Measurements from ENCODE around the gene TST.

TST gene

DNA sequence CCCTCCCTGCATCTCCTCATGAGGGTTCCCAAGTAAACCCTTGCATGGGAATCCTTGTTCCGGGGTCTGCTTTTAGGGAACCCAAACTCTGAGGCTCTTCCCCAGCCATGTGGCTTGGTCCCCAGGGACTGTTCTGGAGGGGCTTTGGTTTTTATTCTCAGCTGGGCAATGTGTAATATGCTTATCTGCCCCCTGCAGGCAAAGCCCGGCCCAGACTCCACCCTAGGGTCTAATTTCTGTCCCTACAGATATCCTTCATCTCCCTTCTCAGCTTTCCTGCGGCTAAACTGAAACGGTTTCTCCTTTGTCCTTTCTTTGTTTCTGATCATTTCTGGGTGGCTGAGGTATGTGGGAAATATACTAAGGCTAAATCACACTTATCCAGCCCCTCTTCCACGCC is 37.1 kb downstream of the TST start:
- no peak for DNase-seq (ENCODE audit: low read depth)

DNA sequence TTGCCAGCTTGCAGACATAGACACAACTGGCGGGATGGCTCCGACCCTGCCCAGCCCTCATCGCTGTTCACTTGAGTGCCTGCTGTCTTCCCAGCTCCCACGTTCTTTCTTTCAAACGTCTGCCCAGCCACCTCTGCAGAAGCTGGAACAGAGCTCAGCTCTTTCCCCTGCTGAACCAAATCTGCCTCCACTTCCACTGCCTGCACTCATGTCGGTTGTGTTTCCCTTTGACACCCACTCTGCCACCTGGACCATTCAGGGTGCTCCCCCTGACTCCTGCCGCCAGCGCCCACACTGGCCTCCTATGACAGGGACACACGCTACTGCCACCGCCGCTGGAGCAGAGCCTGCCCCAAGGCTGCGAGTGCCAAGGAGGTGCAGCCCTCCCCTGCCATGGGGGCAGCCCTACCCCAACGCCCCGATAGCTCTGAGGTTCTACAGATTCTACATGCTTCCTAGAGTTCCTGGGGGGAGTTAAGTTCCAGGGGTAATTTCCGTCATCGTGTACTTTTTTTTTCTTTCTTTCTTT is 37.9 kb downstream of the TST start:
- DNase-seq (ENCODE audit: low read depth) = no peak

DNA sequence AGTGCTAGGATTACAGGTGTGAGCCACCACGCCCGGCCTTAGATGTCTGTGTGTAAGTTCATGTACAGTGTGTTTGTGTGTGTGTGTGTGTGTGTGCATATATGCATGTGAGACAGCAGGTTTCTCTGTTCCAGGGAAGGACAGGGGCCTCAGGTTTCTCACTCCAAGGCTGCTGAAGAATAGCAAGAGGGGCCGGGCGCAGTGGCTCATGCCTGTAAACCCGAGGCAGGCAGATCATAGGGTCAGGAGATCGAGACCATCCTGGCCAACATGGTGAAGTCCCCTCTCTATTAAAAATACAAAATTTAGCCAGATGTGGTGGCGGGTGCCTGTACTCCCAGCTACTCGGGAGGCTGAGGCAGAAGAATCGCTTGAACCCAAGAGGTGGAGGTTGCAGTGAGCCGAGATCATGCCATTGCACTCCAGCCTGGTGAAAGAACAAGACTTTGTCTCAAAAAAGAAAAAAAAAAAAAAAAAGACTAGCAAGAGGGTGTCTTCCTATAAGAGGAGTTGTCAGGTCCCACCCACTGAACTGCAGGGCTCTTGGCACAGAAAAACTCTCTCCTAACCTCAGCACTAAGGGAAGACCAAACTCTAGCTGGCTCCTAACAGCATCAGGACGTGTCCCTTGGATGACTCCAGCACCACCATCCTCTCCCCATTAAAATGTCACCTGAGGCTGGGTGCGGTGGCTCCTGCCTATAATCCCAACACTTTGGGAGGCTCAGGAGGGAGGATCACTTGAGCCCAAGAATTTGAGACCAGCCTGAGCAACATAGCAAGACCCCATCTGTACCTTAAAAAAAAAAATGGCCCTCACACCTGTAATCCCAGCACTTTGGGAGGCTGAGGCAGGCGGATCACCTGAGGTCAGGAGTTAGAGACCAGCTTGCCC is 40.0 kb downstream of the TST start:
- DNase-seq (ENCODE audit: low read depth) = no peak

DNA sequence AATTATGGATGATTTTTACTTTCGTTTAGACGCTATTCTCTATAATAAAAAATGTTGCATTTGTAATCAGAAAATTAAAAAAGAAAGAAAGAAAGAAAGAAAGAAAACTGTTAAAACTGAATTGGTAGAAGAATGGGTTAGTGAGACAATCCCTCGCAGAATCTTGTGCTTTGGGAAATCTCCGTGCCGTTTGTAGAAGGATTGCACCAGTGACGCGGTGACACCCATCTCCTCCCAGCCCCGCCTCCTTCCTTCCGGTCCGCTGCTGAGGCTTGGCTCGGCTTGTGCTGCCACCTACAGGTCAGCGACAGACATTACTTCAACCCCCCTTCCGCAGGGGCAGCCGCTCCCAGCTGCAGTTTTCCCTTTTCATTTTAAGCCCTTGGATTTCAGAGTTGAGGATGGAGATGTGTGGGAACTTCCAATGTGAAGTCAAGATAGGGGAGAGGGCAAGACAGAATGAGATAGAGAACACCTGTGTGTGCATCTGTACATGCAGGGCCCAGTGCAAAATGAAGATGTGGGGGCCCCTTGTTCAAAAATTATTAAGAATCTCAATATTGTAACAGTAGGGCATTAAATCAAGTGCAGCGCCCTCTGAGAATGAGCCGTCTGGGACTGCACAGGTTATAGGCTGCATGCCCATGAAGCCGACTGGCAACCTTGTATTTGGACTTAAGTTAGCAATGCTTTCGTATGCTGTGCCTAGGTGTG is 41.1 kb downstream of the TST start:
- DNase-seq (ENCODE audit: low read depth) = peak; percentile 86

DNA sequence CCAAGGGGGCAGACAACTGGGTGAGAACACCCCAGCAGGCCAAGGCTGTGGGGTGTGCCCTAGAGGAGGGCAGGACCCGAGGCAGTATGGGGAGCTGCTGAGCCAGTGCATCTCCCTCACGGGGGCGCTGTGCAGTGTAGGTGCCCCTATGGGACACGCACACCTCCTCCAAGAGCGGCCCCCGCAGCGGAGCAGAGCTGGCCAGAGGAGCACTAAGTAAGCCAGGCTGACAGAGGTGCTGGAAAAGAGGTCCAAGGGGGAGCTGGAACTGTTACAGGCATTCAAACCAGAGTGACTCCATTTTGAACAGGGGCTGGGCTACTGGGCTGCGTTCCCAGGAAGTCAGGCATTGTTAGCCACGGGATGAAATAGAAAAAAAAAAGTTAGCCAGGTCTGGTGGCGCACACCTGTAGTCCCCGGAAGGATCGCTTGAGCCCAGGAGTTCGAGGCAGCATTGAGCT is 41.8 kb downstream of the TST start:
- peak; percentile 69 for DNase-seq (ENCODE audit: low read depth)

DNA sequence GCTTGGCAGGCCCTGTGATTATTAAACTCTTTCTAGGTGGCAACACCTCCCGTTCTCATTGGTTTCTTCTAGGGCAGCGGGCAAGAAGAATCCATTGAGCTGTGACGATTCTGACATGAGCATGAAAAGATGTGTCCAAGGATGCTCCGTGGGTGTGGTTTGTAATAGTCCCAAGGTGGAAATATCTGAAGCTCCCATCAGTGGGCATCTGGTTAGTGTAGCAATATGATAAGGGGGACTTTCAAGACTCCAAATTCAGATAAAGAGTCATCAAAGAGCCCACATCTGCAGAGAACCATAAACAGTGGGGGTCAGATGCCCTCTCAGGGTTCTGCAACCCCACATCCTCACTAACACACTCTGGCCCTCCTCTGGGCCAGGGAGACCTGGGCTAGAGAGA is 42.6 kb downstream of the TST start:
- no peak for DNase-seq (ENCODE audit: low read depth)

DNA sequence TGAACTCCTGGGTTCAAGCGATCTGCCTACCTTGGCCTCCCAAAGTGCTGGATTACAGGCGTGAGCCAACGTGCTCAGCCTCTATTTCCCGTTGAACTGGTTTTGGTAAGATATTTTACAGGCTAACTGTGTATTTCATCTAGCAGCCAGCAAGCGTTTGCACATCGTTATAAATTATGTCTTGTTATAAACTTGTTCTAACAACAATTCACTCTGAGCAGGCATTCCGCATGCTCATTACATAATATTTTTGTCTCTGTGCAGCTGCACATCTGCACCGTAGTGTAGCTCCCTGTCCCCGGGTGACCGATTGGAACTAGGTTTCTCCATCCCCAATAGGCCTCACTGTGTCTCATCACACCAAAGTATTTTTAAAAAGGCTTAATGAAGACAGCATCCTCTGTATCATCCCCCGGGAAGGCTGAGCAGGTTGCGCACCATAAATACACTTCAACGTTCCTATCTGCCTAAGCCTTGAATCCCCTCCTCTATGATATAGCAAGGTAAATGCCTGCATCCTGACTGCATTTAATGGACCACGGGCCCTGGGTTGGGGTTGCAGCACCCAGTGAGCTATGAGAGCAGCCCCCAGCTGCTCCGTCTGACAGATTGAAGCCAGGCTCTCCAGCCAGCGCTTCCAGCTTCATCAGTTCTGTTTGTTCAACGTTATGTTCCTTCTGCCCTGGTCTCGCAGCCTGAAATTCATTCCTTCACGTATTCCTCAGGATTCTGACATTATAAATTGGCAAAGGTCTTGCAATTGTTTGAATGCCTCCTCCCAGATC is 47.7 kb downstream of the TST start:
- no peak for DNase-seq (ENCODE audit: low read depth)

DNA sequence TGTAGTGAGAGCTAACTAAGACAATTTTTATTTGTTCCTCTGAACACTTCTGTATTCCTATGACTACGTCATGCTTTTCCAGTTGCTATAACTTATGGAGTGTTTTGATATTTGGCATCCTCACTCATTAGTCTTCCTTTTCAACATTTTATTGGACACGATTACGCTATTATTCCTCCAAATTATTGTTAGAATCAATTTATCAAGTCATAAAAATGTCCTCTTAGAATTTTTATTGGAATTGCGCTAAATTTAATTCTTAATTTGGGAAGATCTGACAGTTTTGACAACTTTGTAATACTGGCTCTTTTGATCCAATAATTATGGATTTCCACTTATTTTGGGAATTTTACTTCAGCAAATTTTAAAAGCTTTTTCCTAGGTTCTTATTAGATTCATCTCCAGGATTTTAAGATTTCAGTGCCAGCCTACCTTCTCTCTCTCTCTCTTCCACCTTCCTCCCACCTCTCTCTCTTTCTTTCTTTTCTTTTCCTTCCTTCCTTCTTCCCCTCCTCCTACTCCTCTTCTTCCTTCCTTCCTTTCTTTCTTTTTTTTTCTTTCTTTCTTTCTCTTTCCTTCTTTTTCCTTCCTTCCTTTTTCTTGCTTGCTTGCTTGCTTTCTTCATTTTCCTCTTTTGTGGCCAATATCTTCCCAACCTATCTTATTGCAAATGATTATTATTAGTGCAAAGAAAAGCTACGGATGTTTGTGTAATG is 50.8 kb downstream of the TST start:
- no peak for DNase-seq (ENCODE audit: low read depth)

DNA sequence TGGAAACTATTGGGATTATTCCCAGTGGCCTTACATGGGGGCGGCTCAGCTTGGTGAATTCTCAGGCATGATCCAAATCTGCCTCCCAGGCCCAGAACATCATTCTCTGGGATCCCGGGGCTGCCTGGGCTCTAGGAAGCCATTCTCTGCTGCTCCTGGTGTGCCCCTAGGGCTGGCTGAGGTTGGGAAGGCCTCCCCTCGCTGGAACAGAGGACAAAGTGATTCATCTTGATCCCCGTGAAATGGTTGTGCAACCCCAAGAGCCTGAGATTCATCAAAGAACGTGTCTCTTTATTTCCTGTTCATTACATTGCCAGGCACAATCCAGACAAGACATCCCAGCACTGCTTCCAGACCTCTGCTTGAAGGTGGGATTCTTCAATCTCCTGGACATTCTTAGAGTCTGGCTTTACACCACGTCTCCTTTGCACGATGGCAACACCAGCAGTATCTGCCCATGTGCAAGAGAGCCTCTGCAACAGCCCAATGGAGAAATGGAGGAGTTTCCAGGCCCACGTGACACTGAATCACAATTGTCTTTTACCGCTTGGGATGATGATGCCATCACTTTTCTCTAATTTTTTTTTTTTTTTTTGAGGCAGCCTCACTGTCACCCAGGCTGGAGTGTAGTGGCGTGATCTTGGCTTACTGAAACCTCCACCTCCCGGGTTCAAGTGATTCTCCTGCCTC is 52.3 kb downstream of the TST start:
- no peak for DNase-seq (ENCODE audit: low read depth)

DNA sequence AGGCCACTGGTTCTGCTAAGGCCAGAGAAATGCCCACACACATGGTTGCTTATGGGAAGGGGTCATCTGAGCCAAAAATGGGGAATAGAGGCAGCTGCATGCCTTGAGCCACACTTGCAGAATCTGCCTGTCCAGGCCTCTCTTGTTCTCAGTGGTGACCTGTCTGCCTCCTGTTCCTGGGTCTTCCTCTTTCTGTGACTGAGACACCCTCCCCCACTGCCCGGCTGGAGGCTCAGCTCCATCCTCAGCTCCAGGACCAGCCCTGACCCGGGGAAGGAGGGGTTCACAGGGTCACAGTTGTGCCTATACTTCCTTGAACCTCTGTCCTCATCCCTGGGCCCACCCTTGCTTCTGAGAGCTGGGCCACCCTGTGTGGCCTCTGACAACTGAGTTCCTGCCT is 53.6 kb downstream of the TST start:
- DNase-seq (ENCODE audit: low read depth) = no peak

DNA sequence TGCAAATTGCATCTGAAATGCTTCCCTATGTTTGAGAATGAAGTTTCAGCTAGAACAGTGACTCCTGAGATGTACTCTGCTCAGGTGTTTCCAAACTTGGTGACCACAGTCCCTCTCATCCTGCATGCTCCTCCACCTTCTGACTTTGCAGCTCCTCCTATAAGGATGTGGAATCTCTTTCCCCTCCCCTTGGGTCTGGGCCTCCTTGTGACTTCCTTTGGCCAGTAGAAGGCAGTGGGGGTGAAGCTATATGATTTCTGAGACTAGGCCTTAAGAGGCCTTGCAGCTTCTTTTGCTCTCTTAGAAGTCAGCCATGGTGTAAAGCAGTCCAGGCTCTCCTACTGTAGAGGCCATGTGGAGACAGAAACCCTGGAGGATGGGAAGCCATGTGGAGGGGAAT is 55.1 kb downstream of the TST start:
- no peak for DNase-seq (ENCODE audit: low read depth)

DNA sequence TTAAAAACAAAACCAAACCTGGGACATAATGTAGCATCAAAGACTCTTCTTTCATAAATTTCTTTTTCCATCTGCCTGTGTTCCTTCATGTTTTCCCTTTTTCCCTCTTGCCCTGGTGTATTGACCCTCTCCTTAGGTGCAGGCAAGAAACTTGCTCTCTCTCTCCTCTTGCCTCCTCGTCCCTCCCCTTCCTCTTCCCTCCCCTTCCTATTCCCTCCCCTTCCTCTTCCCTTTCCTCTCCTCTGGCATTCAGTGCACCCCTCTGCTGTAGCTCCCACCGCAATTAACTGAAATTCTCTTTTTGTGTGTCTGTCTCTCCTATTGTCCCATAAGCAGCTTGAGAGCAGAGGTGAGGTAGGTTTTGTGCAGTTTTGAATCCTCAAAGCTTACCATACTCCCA is 55.9 kb downstream of the TST start:
- no peak for DNase-seq (ENCODE audit: low read depth)

DNA sequence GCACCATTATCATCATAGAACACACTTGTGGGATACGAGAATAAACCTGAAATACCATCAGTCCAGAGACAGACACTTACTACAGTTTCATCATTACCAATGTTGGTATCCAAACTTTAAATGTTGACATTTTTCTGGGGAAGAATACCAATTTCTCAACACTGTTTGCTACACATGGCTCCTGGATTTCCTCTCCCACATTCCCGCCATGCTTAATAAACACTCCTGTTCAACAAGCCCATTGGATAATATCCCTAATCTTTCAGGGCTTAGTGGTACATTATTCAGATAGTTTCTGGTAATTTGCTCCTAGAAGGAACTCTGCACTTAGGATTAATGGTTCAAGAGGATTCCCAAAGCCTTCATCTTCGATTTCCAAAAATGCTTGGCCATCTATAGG is 57.6 kb downstream of the TST start:
- no peak for DNase-seq (ENCODE audit: low read depth)
